ENCODE measurements around the gene UGT1A1.

Gene UGT1A1

DNA sequence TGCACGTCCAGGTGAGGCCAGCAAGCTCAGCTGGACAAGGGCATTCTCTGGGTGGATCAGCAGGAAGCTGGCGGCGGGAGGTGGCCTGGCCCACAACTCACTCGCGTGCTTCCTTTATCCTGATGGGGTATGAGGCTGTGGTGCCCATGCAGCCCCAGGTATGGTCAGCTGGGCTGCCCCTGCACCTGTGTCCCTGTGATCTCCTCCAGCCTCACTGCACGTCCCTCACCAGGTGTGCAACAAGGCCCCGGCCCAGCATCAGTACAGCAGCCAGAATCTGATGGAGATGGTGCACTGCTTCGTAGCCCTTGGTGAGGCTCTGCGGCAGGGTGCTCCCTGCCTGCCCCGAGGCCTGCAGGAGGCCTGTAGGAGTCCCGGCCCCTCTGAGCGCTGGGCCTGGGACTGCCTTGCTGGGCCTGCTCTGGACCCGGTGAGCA is 35.7 kb downstream of the UGT1A1 start:
- no peak for TF ChIP-seq CTCF (IDR thresholded peaks at IDR 0.05; ENCODE audit: low read depth, low read length)
- no peak for DNase-seq (ENCODE audit: low read depth, low spot score)
- no peak overlapping the region for H3K4me3 ChIP-seq (ENCODE audit: low read depth, low read length)
- in situ Hi-C loops (cut with HindIII; ENCODE audit: low sequenced_read_pairs) = no loop called here

- no peak for TF ChIP-seq CTCF (IDR thresholded peaks at IDR 0.05; ENCODE audit: low read depth, low read length)
- no peak for DNase-seq (ENCODE audit: low read depth, low spot score)
- in situ Hi-C loops (cut with HindIII; ENCODE audit: low sequenced_read_pairs) = no loop called here
- H3K4me3 ChIP-seq (ENCODE audit: low read depth, low read length) = no peak overlapping the region
Observed at GRCh38 chr2:233796254-233796653, 36.2 kb downstream of the UGT1A1 start.

DNA sequence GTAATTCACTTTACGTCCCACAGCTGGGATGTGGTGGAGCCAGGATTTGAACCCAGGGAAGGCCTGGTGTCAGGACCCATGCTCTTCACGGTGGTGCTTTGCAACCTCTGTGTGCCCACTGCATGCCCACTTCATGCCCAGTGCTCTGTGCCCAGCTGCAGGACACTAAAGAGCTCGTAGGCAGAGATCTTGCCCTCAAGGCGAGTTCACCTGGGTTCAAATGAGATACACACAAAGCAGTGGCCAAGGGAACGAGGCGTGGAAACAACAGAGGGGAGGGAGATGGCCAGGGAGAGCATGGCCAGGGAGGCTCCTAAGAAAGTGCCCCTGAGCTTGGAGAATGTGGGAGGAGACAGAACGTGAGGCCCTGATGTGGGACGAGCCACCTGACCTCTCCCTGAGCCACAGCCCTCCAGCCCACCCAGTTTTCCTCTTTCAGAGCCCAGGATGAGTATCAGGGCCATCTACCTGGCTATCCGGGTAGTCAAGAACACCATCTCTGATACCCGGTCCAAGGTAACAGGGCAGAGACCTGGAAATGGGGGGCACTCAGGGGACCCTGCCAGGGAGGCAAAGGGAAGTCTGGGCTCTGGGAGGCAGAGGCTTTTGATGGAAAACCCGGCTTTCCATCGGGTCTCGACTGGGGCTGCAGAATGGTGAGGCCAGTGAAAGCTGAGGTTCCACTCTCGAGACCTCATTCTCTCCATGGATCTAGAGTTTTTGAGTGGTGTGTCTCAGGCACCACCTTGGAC is 38.4 kb downstream of the UGT1A1 start:
- no peak for DNase-seq (ENCODE audit: low read depth, low spot score)
- in situ Hi-C loops (cut with HindIII; ENCODE audit: low sequenced_read_pairs) = no loop called here
- H3K4me3 ChIP-seq (ENCODE audit: low read depth, low read length) = no peak overlapping the region
- TF ChIP-seq CTCF (IDR thresholded peaks at IDR 0.05; ENCODE audit: low read depth, low read length) = no peak

DNA sequence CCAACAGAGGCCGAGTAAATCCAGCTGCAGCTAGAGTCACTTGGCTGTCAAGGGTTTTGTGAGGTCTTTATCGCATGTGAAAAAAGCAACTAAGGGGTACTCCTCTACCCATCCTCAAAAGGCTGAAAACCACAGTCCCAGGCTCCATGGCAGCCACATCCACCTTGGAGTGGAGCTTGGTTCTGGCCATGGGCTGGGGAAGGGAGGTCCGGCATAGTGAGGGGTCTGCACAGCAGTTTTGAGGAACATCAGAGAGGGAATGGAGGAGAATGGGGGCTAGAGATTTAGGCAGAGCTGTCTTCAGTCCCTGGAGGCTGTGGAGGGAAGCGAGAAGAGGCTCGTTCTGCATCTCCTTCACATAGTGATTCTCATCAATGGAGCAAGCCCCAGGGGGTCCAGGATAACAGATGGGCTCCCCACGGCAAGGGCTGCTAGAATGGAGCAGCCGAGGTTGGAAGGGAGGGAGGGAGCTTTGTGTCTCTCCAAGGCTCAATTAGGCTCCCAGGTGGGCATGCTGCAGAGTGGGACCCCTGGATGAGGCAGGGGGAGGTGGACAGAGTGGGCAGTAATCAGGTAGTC is 39.1 kb downstream of the UGT1A1 start:
- in situ Hi-C loops (cut with HindIII; ENCODE audit: low sequenced_read_pairs) = no loop called here
- H3K4me3 ChIP-seq (ENCODE audit: low read depth, low read length) = no peak overlapping the region
- no peak for TF ChIP-seq CTCF (IDR thresholded peaks at IDR 0.05; ENCODE audit: low read depth, low read length)
- DNase-seq (ENCODE audit: low read depth, low spot score) = no peak

- H3K4me3 ChIP-seq (ENCODE audit: low read depth, low read length) = no peak overlapping the region
- DNase-seq (ENCODE audit: low read depth, low spot score) = no peak
- in situ Hi-C loops (cut with HindIII; ENCODE audit: low sequenced_read_pairs) = no loop called here
- TF ChIP-seq CTCF (IDR thresholded peaks at IDR 0.05; ENCODE audit: low read depth, low read length) = no peak
Observed at GRCh38 chr2:233799716-233800115, 39.6 kb downstream of the UGT1A1 start.

GRCh38 chr2:233800208-233800607 is 40.1 kb downstream of the UGT1A1 start:
- DNase-seq (ENCODE audit: low read depth, low spot score) = no peak
- in situ Hi-C loops (cut with HindIII; ENCODE audit: low sequenced_read_pairs) = no loop called here

More at GRCh38 chr2:233800208-233800607, 40.1 kb downstream of the UGT1A1 start:
- TF ChIP-seq CTCF (IDR thresholded peaks at IDR 0.05; ENCODE audit: low read depth, low read length) = no peak
- H3K4me3 ChIP-seq (ENCODE audit: low read depth, low read length) = no peak overlapping the region

Data from astrocyte of the spinal cord (primary cell).